Measurements from ENCODE around the gene THUMPD1. TPM values are rescaled to one million over a fixed set of nuclear protein-coding genes. Genes with fewer than 3 reads are reported as not detected.

THUMPD1 gene
- total and polyA plus RNA-seq, 2 experiments from 2014 or later = 44.6 to 93.0 TPM

DNA sequence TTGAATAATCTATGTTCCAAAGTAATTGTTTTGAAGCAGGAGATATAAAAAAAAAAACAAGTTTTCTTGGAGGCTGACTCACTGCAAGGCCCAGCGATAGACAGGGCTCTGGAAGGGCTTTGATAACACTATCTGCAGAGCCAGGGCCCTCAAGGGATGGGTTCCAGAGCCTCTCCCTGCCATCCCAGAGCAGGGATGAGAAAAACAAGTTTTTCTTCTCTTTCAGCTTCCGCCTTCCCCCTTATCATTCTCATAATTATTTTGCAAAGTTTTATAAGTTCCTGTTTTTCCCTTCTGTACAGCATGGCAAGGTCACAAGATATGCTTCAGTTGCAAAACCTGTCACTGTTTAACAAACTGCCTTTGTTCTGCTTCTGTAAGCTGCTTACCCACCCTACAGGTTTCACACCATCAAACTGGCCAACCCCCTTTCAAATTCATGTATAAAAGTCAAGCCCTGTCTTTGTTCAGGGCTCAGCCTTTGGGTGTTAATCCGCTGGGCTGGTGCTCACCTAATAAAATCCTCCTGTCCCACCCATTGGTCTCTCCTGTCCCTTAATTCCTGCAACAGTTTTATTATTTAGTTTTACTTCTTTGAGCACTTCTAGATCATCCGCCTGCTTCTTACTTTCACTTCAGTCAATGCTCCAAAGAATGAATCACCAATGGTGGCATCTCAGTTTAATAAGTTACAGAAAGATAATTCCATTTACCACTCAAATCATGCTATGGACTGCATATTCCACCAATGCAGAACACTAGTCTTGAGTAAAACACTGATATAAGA lies 5.6 kb upstream of the THUMPD1 start:
- Histone ChIP-seq H4K20me1 (replicated peaks; ENCODE audit: insufficient read depth) (no peaks in the 10 kb centered on the region), H3K27me3 (ENCODE audit: insufficient read depth) (no peaks in the 10 kb centered on the region), H3K27ac (ENCODE audit: low read depth) (no peak overlapping the region), H3K4me2 (no peak overlapping the region), H3K36me3 (ENCODE audit: insufficient read depth) (no peaks in the 10 kb centered on the region), H3K4me3 (no peak overlapping the region), H3F3A (replicated peaks; ENCODE audit: low read depth) (no peaks in the 10 kb centered on the region), H2AFZ (no peak overlapping the region), H3K4me1 (ENCODE audit: insufficient read depth) (no peaks in the 10 kb centered on the region), H3K79me2 (replicated peaks; ENCODE audit: insufficient read depth) (no peaks in the 10 kb centered on the region), H3K9me2 (ENCODE audit: insufficient read depth) (peaks cover 5% of the 10 kb centered on the region; the same call in 1 of the 2 replicates)
- no peak overlapping the region for H3K27ac Mint-ChIP-seq
- no peak for ATAC-seq
- H3K4me3 Mint-ChIP-seq = no peak overlapping the region
- peaks cover 7% of the 10 kb centered on the region for H3K36me3 Mint-ChIP-seq (ENCODE audit: low read depth)
- peaks cover 4% of the 10 kb centered on the region for H3K27me3 Mint-ChIP-seq (ENCODE audit: insufficient read depth, low read depth, poor library complexity)
- H3K9me3 Mint-ChIP-seq = peaks cover 26% of the 10 kb centered on the region
- no peaks in the 10 kb centered on the region for H3K4me1 Mint-ChIP-seq
- peak; percentile 11 for DNase-seq (ENCODE audit: low spot score)
- TF ChIP-seq JUNB (IDR thresholded peaks at IDR 0.05; ENCODE audit: unreplicated experiment) (no peak), ZNF114 (CRISPR knock-in tag; IDR thresholded peaks at IDR 0.05) (no peak), STAT1 (IDR thresholded peaks at IDR 0.05; ENCODE audit: unreplicated experiment) (no peak)
- TF ChIP-seq, protein P1, sequence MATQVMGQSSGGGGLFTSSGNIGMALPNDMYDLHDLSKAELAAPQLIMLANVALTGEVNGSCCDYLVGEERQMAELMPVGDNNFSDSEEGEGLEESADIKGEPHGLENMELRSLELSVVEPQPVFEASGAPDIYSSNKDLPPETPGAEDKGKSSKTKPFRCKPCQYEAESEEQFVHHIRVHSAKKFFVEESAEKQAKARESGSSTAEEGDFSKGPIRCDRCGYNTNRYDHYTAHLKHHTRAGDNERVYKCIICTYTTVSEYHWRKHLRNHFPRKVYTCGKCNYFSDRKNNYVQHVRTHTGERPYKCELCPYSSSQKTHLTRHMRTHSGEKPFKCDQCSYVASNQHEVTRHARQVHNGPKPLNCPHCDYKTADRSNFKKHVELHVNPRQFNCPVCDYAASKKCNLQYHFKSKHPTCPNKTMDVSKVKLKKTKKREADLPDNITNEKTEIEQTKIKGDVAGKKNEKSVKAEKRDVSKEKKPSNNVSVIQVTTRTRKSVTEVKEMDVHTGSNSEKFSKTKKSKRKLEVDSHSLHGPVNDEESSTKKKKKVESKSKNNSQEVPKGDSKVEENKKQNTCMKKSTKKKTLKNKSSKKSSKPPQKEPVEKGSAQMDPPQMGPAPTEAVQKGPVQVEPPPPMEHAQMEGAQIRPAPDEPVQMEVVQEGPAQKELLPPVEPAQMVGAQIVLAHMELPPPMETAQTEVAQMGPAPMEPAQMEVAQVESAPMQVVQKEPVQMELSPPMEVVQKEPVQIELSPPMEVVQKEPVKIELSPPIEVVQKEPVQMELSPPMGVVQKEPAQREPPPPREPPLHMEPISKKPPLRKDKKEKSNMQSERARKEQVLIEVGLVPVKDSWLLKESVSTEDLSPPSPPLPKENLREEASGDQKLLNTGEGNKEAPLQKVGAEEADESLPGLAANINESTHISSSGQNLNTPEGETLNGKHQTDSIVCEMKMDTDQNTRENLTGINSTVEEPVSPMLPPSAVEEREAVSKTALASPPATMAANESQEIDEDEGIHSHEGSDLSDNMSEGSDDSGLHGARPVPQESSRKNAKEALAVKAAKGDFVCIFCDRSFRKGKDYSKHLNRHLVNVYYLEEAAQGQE (IDR thresholded peaks at IDR 0.05; ENCODE audit: unreplicated experiment) = no peak

DNA sequence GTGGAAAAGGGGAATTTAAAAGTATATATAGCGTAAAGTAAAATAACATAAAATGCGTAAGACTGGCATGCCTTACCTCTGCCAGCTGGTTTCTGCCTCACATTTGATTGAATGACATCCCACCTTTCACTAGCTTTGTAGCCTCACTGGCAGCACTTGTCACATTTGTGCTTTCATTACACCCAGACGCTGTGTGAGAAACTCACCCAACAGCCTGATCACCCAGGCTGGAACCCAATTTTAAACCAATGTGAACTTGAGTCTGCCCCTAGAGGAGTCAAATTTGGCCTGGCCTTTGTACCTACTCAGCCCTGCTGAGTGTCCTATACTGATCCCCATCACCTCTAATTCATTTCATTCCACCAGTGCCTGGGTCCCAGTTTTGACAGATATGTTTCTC lies 4.8 kb upstream of the THUMPD1 start:
- no peak overlapping the region for H3K4me3 Mint-ChIP-seq
- DNase-seq (ENCODE audit: low spot score) = no peak
- Histone ChIP-seq H3K4me1 (ENCODE audit: insufficient read depth) (no peaks in the 10 kb centered on the region), H3F3A (replicated peaks; ENCODE audit: low read depth) (no peaks in the 10 kb centered on the region), H2AFZ (no peak overlapping the region), H3K27me3 (ENCODE audit: insufficient read depth) (no peaks in the 10 kb centered on the region), H3K27ac (ENCODE audit: low read depth) (no peak overlapping the region), H3K4me2 (no peak overlapping the region), H3K9me2 (ENCODE audit: insufficient read depth) (peaks cover 8% of the 10 kb centered on the region; the same call in 1 of the 2 replicates), H4K20me1 (replicated peaks; ENCODE audit: insufficient read depth) (no peaks in the 10 kb centered on the region), H3K4me3 (no peak overlapping the region), H3K36me3 (ENCODE audit: insufficient read depth) (no peaks in the 10 kb centered on the region), H3K79me2 (replicated peaks; ENCODE audit: insufficient read depth) (no peaks in the 10 kb centered on the region)
- no peaks in the 10 kb centered on the region for H3K4me1 Mint-ChIP-seq
- H3K9me3 Mint-ChIP-seq = peaks cover 31% of the 10 kb centered on the region
- H3K36me3 Mint-ChIP-seq (ENCODE audit: low read depth) = peaks cover 7% of the 10 kb centered on the region
- peaks cover 10% of the 10 kb centered on the region for H3K27me3 Mint-ChIP-seq (ENCODE audit: insufficient read depth, low read depth, poor library complexity)
- no peak for TF ChIP-seq POLR2AphosphoS5 (IDR thresholded peaks at IDR 0.05; ENCODE audit: low read depth)
- no peak for ATAC-seq
- H3K27ac Mint-ChIP-seq = no peak overlapping the region

DNA sequence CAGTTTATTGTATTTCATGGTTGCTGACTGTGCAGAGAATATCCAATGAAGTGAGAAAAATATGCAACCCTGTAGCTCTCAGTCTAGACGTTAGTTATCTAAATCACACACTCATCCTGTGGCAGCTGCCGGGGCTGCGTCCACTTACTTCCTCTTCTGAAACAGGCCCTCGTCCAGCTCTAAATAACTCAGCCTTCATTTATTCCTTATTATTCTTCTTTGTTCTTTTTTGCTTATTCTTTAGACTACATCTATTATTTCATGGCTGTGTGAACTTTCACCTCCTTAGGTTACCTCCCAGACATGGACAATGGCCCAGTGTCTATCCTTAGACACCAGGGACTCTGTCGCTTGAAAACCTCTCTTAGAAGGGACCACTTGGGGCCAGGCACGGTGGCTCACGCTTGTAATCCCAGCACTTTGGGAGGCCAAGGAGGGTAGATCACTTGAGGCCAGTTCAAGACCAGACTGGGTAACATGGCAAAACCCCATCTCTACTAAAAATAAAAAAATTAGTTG lies 3.4 kb upstream of the THUMPD1 start:
- DNase-seq (ENCODE audit: low spot score) (no peak), ATAC-seq (no peak)
- no peaks in the 10 kb centered on the region for H3F3A ChIP-seq (replicated peaks; ENCODE audit: low read depth)
- H3K36me3 ChIP-seq (ENCODE audit: insufficient read depth) = no peaks in the 10 kb centered on the region
- H3K36me3 Mint-ChIP-seq (ENCODE audit: low read depth) = peaks cover 7% of the 10 kb centered on the region
- H3K27me3 ChIP-seq (ENCODE audit: insufficient read depth) = no peaks in the 10 kb centered on the region
- no peak overlapping the region for H3K27ac Mint-ChIP-seq
- no peak overlapping the region for H3K4me2 ChIP-seq
- H3K4me1 ChIP-seq (ENCODE audit: insufficient read depth) = peaks cover 6% of the 10 kb centered on the region; the same call in 1 of the 2 replicates
- H3K4me1 Mint-ChIP-seq = peaks cover 5% of the 10 kb centered on the region; the same call in 2 of the 3 replicates
- H3K79me2 ChIP-seq (replicated peaks; ENCODE audit: insufficient read depth) = peaks cover 12% of the 10 kb centered on the region
- peaks cover 8% of the 10 kb centered on the region; the same call in 1 of the 2 replicates for H3K9me2 ChIP-seq (ENCODE audit: insufficient read depth)
- H3K4me3 ChIP-seq = no peak overlapping the region
- H2AFZ ChIP-seq = no peak overlapping the region
- H3K4me3 Mint-ChIP-seq = no peak overlapping the region
- H3K9me3 Mint-ChIP-seq = peaks cover 31% of the 10 kb centered on the region
- H3K27ac ChIP-seq (ENCODE audit: low read depth) = no peak overlapping the region
- H4K20me1 ChIP-seq (replicated peaks; ENCODE audit: insufficient read depth) = peaks cover 8% of the 10 kb centered on the region; the same call in 1 of the 2 replicates
- peaks cover 13% of the 10 kb centered on the region for H3K27me3 Mint-ChIP-seq (ENCODE audit: insufficient read depth, low read depth, poor library complexity)
- no peak for TF ChIP-seq JUNB (IDR thresholded peaks at IDR 0.05; ENCODE audit: unreplicated experiment)
- TF ChIP-seq, protein P2, sequence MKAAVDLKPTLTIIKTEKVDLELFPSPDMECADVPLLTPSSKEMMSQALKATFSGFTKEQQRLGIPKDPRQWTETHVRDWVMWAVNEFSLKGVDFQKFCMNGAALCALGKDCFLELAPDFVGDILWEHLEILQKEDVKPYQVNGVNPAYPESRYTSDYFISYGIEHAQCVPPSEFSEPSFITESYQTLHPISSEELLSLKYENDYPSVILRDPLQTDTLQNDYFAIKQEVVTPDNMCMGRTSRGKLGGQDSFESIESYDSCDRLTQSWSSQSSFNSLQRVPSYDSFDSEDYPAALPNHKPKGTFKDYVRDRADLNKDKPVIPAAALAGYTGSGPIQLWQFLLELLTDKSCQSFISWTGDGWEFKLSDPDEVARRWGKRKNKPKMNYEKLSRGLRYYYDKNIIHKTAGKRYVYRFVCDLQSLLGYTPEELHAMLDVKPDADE (IDR thresholded peaks at IDR 0.05) = no peak
- no peak for TF ChIP-seq EZH2 (IDR thresholded peaks at IDR 0.05; ENCODE audit: low read depth, unreplicated experiment)
- TF ChIP-seq STAT1 (IDR thresholded peaks at IDR 0.05; ENCODE audit: unreplicated experiment) = no peak
- no peak for TF ChIP-seq ZNF331 (CRISPR knock-in tag; IDR thresholded peaks at IDR 0.05; ENCODE audit: low read depth)
- no peak for TF ChIP-seq ZNF114 (CRISPR knock-in tag; IDR thresholded peaks at IDR 0.05)
- no peak for TF ChIP-seq POLR2AphosphoS5 (IDR thresholded peaks at IDR 0.05; ENCODE audit: low read depth)
